ENCODE results near the gene SIRPD. TPM values are rescaled to one million over a fixed set of nuclear protein-coding genes. Genes with fewer than 3 reads are reported as not detected.

The SIRPD gene
- total and polyA plus RNA-seq, 2 of the 8 experiments (the other 6 are each of a cell fraction or from before 2014, with no cell fraction given) = not detected

- POLR2A ChIA-PET (ENCODE audit: partially characterized antibody) = interaction anchor here (0.6 to 0.7 kb wide), 2 partner anchors 16 to 439 kb away, joined by 3 read pairs; no protein-coding TSS in a partner anchor
- H2AFZ ChIP-seq (ENCODE audit: low read length) = peak overlapping the region; percentile 20; the same call in 1 of the 2 replicates
- H2AK5ac ChIP-seq (ENCODE audit: low read depth, low read length) = no peak overlapping the region
- peak; percentile 48 for FAIRE-seq
- H3K27me3 ChIP-seq (replicated peaks in 1 of 4; ENCODE audit: control insufficient read depth in 3 of 4, extremely low read depth in 1 of 4, insufficient read depth in 3 of 4, low read length in 3 of 4) = no peaks in the 10 kb centered on the region
- TF ChIP-seq RAD21 (IDR thresholded peaks at IDR 0.05 in 1 of 2, conservative IDR thresholded peaks at IDR 0.05 in 1 of 2; ENCODE audit: low read depth in 2 of 2, low read length in 2 of 2) (peak; percentile 69 to 74), HDAC2 (IDR thresholded peaks at IDR 0.05; ENCODE audit: borderline replicate concordance in 1 of 2, low read depth in 2 of 2, low read length in 2 of 2) (no peak), CTCF (IDR thresholded peaks at IDR 0.05; ENCODE audit: control extremely low read depth in 1 of 3, insufficient read depth in 1 of 3, low read depth in 1 of 3, low read length in 3 of 3) (peak in 2 of 3 experiments; percentile 49; a peak in 3 of 4 replicates)
- no peak overlapping the region for H3K18ac ChIP-seq (ENCODE audit: extremely low read depth, low read length)
- no peak overlapping the region for H2BK15ac ChIP-seq (ENCODE audit: low read length)
- no peaks in the 10 kb centered on the region for H3K79me2 ChIP-seq (ENCODE audit: control insufficient read depth in 1 of 2, insufficient read depth in 2 of 2, low read length in 2 of 2)
- H3K79me1 ChIP-seq (ENCODE audit: low read depth, low read length) = no peaks in the 10 kb centered on the region
- no peak overlapping the region for H2BK120ac ChIP-seq (replicated peaks; ENCODE audit: low read depth, low read length)
- H3K56ac ChIP-seq (replicated peaks; ENCODE audit: insufficient read length, low read depth, low read length) = no peak overlapping the region
- H4K8ac ChIP-seq (ENCODE audit: extremely low read depth, insufficient read depth, low read length) = no peak overlapping the region
- no peaks in the 10 kb centered on the region for H3K4me1 ChIP-seq (replicated peaks in 1 of 4; ENCODE audit: control insufficient read depth in 3 of 4, insufficient read depth in 4 of 4, low read length in 3 of 4)
- no peak overlapping the region for H3K27ac ChIP-seq (ENCODE audit: low read depth, low read length)
- H3K36me3 ChIP-seq (ENCODE audit: control insufficient read depth in 2 of 4, insufficient read depth in 4 of 4, low read length in 3 of 4) = no peaks in the 10 kb centered on the region
- H3K9me3 ChIP-seq (ENCODE audit: insufficient read depth in 2 of 2, low read depth in 1 of 2, low read length in 1 of 2) = no peaks in the 10 kb centered on the region
- no peak overlapping the region for H3K4ac ChIP-seq (replicated peaks; ENCODE audit: insufficient read length, low read depth, low read length)
- H2BK5ac ChIP-seq (ENCODE audit: low read depth, low read length) = no peak overlapping the region
- WGBS, 2 experiments (ENCODE audit: extremely low coverage in 1 of 2, insufficient coverage in 1 of 2, insufficient read length in 1 of 2, insufficient replicate concordance in 2 of 2, low coverage in 1 of 2, low lambda C conversion rate in 2 of 2, missing lambda C conversion rate in 1 of 2) = 66% methylated on average over 4 of the region's 4 CpGs; no CpG with 5 or more reads in 1 of the 2 experiments
- no peak overlapping the region for H4K91ac ChIP-seq (replicated peaks; ENCODE audit: insufficient read length, low read length)
- no peak overlapping the region for H3K4me2 ChIP-seq (ENCODE audit: insufficient read depth in 1 of 2, low read depth in 2 of 2, low read length in 2 of 2)
- no peak overlapping the region for H4K5ac ChIP-seq (ENCODE audit: insufficient read length, low read depth, low read length)
- H3K9ac ChIP-seq (replicated peaks in 1 of 4; ENCODE audit: extremely low read depth in 1 of 4, low read depth in 3 of 4, low read length in 3 of 4) = no peak overlapping the region
- H3K23ac ChIP-seq (ENCODE audit: insufficient read length) = no peak overlapping the region
- no peak overlapping the region for H3K14ac ChIP-seq (ENCODE audit: insufficient read length)
- no peaks in the 10 kb centered on the region for H4K20me1 ChIP-seq (replicated peaks in 1 of 2; ENCODE audit: control insufficient read depth in 1 of 2, insufficient read depth in 2 of 2, low read length in 2 of 2)
- peak in 1 of 2 experiments; percentile 7 for DNase-seq (ENCODE audit: low read depth in 1 of 2, low spot score in 2 of 2)
- H2BK12ac ChIP-seq (ENCODE audit: low read depth, low read length) = no peak overlapping the region
- H2BK20ac ChIP-seq (ENCODE audit: low read length) = no peak overlapping the region
- H3K4me3 ChIP-seq (ENCODE audit: extremely low read depth in 1 of 4, insufficient read depth in 2 of 4, low read depth in 3 of 4, low read length in 4 of 4) = no peak overlapping the region
- no peaks in the 10 kb centered on the region for H3K23me2 ChIP-seq (ENCODE audit: low read depth, low read length)
- CTCF ChIA-PET (ENCODE audit: partially characterized antibody) = interaction anchor here (0.6 to 2.9 kb wide), 13 partner anchors 10 to 269 kb away, joined by 3 to 15 read pairs (median 3); no protein-coding TSS in a partner anchor
Measured at GRCh38 chr20:1533059-1533458, 24.4 kb downstream of the SIRPD start.

Measured in H1 (cell line).